Stomach smooth muscle (tissue), 2 donors: ENCODE measurements around the gene PLCXD1.

Experiments used
- H3K27ac ChIP-seq: one replicate; pipeline ENCODE4 v1.7.0; 2013; ENCODE audit warnings: mild to moderate bottlenecking, low read length, inconsistent platforms
- H3K27me3 ChIP-seq, 2 donors: one replicate each; pipeline ENCODE4 v1.7.0; 2013; ENCODE audit warnings: low read length in 2 of 2; ENCODE audit not compliant: insufficient read depth in 2 of 2, control insufficient read depth in 1 of 2
- H3K36me3 ChIP-seq, 2 donors: one replicate each; pipeline ENCODE4 v1.7.0; 2013; ENCODE audit warnings: low read length in 2 of 2; ENCODE audit not compliant: control insufficient read depth in 2 of 2, insufficient read depth in 2 of 2
- H3K4me1 ChIP-seq: one replicate; pipeline ENCODE4 v1.7.0; 2013; ENCODE audit warnings: low read length; ENCODE audit not compliant: control insufficient read depth, insufficient read depth
- H3K4me3 ChIP-seq, 2 donors: one replicate each; pipeline ENCODE4 v1.7.0; 2013; ENCODE audit warnings: low read length in 2 of 2
- H3K9ac ChIP-seq, 2 donors: one replicate each; pipeline ENCODE4 v1.7.0; 2013; ENCODE audit warnings: low read length in 2 of 2, mild to moderate bottlenecking in 1 of 2
- H3K9me3 ChIP-seq, 2 donors: one replicate each; pipeline ENCODE4 v1.7.0; 2013; ENCODE audit warnings: low read length in 2 of 2; ENCODE audit not compliant: control insufficient read depth in 2 of 2
- donor health status: healthy.
- donor health status: Pancreatic carcinoma.

Gene PLCXD1

DNA sequence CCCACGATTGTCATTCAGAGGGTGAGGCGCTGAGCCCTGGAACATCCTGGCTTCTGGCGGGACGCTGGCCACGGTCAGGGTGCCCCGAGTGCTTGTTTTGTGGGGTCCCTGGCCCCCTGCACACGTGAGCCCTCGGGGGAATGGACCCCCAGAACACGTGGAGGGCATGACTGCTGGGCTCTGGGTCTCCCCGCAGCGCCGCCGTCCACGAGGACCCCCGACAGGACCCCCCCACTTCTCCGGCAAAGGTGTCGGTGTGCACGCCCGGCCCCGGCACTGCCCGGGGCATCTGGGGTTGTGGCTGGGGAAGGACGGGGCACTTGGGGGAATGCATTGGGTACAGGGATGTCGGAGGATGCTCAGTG is 51.3 kb downstream of the PLCXD1 start:
- Histone ChIP-seq H3K27ac (no peak overlapping the region), H3K4me3 (no peak overlapping the region), H3K4me1 (peaks cover 8% of the 10 kb centered on the region), H3K27me3 (peaks cover 10 to 17% of the 10 kb centered on the region in 2 donors), H3K36me3 (no peaks in the 10 kb centered on the region), H3K9ac (no peak overlapping the region), H3K9me3 (no peaks in the 10 kb centered on the region)

DNA sequence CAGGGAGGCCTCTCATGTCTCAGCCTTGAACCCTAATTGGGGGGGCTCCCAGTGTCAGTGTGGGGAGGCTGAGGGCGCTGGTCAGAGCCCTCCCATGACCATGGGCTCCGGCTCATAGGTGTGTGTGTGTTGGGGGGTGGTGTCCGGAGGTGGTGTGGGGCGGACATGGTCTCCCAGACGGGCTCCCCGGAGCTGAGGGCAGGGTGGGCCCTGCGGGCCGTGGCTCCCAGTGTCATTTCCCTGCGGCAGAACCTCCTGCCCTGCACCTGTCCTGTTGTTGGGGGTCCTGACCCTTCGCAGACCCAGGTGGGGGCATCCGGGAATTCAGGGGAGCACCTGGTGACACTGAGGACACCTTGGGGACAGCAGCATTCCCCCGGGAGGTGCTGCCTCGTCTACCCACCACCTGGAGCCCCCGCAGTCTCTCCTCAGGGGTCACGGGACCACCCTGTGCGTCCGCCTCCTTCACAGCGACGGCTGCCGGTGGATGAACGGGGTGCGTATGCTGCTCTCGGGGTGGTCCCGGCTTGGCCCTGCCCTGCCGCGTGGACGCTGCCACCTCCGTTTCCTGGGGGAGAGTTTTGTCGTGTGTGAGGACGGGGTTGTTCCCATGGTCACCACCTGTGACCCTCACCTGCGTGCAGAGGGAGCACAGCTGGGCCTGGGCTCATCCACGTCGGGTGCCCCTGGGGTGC is 51.9 kb downstream of the PLCXD1 start:
- peaks cover 10 to 17% of the 10 kb centered on the region in 2 donors for H3K27me3 ChIP-seq
- H3K9me3 ChIP-seq, result no peaks in the 10 kb centered on the region
- H3K27ac ChIP-seq, result no peak overlapping the region
- H3K4me1 ChIP-seq, result peaks cover 8% of the 10 kb centered on the region
- no peaks in the 10 kb centered on the region for H3K36me3 ChIP-seq
- H3K4me3 ChIP-seq, result no peak overlapping the region
- H3K9ac ChIP-seq, result no peak overlapping the region

DNA sequence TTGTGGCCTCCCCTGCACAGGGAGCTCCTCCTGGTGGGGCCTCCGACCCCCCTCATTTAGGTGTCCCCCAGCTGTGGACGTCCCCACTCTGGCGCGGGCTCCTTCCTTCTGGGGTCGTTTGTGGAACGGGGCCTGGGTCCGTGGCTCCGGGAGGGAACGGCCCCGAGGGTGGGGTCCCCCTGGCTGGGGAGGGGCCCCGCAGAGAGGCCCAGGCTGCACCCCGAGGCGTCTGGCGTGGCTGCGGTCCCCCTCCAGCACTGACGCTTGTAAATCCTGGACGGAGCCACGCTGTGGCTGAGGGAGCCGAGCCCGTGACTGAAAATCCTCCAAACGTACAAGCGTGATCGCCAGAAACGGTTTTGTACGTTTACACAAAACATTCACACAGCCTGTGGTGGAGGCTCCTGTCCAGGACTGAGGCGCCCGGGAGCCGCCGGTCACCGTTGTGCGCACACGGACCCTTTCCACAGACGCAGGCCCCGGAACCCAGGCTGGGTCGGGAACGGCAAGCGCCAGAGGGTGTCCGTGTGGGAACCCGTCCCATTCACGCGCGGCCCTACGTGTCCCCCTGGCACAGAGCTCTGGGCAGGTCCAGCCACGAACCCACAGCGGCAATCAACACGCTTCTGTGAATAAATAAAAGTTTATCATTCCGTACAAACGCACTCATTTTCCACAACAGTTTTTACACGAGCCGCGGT is 52.6 kb downstream of the PLCXD1 start:
- no peaks in the 10 kb centered on the region for H3K36me3 ChIP-seq
- no peak overlapping the region for H3K9ac ChIP-seq
- peaks cover 8% of the 10 kb centered on the region for H3K4me1 ChIP-seq
- H3K9me3 ChIP-seq, result no peaks in the 10 kb centered on the region
- peaks cover 10 to 17% of the 10 kb centered on the region in 2 donors for H3K27me3 ChIP-seq
- no peak overlapping the region for H3K4me3 ChIP-seq
- no peak overlapping the region for H3K27ac ChIP-seq

DNA sequence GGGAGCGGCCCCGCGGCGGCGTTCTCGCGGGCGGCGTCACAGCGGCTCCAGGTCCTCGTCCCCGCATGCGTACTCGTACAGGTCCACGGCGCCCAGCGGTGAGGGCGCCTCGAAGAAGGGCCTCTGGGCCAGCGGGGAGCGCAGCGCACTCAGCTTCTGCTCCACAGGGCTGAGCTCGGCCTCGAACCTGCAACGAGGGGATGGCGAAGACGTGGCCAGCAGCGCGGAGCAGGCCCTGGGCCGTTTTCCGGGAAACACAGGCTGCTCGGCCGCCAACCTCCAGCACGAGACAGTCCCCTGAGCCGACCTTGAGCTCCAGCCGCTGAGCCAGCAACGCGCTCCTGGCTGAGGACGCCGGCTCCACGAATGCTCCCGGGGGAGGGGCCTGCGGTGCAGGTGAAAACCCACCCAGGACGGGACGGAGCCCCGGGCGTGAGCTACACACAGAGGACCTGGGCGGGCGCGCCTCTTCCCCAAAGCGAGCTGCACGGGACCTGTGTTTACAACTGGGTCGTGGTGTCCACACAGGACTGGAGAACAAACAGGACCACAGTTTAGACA is 53.2 kb downstream of the PLCXD1 start:
- H3K36me3 ChIP-seq, result no peaks in the 10 kb centered on the region
- no peak overlapping the region for H3K27ac ChIP-seq
- no peak overlapping the region for H3K9ac ChIP-seq
- H3K4me3 ChIP-seq, result no peak overlapping the region
- H3K4me1 ChIP-seq, result peaks cover 8% of the 10 kb centered on the region
- H3K27me3 ChIP-seq, result peaks cover 10 to 16% of the 10 kb centered on the region in 2 donors
- H3K9me3 ChIP-seq, result no peaks in the 10 kb centered on the region

DNA sequence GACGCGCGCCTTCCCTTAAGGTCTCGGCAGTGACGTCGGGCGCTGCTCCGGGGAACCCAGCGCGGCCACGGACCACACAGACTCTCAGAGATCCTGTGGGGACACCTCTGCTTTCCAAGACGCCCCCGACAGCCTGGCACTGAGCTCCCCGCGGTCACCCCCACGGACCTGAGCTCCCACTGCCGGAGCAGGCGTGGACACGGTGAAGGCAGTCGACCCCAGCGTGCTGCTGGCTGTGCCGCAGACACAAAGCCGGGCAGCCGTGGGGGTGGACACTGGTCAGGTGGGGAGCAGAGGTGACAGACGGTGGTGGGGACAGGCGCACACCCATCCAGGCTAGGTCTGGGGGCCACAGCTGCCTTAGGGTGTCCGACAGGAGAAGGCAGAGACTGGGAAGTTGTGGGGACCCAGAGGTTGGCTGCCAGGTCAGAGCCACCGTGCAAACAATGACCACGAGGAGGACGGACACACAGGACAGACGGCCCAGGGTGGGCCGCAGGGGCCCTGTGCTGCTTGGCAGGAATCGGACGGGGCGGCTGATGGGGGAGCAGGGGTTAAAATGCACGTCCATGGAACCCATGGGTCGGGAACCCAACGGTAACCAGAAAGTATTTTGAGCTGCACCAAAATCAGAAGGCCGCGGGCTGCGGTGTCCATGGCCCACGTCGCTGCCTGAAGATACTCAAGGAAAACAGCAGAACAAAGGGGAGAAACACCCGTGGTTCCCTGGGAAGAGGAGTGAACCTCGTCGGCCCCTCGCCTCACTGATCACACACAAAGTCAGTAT is 54.0 kb downstream of the PLCXD1 start:
- H3K4me3 ChIP-seq, result no peak overlapping the region
- no peak overlapping the region for H3K9ac ChIP-seq
- no peaks in the 10 kb centered on the region for H3K9me3 ChIP-seq
- H3K27ac ChIP-seq, result no peak overlapping the region
- no peaks in the 10 kb centered on the region for H3K36me3 ChIP-seq
- H3K27me3 ChIP-seq, result peaks cover 10 to 13% of the 10 kb centered on the region in 2 donors
- H3K4me1 ChIP-seq, result peaks cover 8% of the 10 kb centered on the region

DNA sequence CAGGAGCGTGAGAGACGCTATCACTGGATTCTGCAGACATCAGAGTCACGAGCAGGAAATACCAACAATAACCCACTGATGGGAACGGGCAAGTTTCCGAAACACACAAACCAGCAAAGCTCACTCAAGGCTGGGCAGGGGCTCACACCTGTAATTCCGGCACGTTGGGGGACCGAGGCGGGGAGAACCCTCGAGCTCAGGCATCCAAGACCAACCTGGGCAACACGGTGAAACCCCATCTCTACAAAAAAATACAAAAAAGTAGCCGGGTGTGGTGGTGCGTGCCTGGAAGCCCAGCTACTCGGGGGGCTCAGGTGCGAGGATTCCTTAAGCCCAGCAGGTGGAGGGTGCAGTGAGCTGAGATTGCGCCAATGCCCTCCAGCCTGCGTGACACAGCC is 54.6 kb downstream of the PLCXD1 start:
- no peak overlapping the region for H3K9ac ChIP-seq
- no peak overlapping the region for H3K4me3 ChIP-seq
- no peak overlapping the region for H3K27ac ChIP-seq
- H3K27me3 ChIP-seq, result peaks cover 10% of the 10 kb centered on the region in 2 donors
- H3K4me1 ChIP-seq, result peaks cover 8% of the 10 kb centered on the region
- H3K9me3 ChIP-seq, result no peaks in the 10 kb centered on the region
- H3K36me3 ChIP-seq, result no peaks in the 10 kb centered on the region

DNA sequence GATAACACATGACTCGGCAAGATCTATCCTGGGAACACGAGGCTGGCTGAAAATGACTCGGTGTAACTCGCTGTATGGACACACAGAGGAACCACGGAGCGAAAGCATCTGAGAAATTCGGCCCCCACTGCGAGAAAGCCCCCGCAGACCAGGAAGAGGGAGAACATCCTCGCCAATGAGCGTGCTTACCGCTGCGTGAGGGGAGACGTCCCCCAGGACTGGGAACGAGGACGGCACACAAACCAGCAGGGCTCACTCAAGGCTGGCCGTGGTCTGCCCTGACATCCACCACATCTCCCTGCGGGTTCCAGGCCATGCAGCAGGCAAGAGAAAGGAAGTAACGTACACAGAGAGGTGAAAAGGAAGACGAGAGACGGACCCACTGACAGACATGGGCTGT is 55.0 kb downstream of the PLCXD1 start:
- Histone ChIP-seq H3K27me3 (peaks cover 5 to 7% of the 10 kb centered on the region in 2 donors), H3K27ac (no peak overlapping the region), H3K36me3 (no peaks in the 10 kb centered on the region), H3K4me1 (peaks cover 5% of the 10 kb centered on the region), H3K9me3 (no peaks in the 10 kb centered on the region), H3K9ac (no peak overlapping the region), H3K4me3 (no peak overlapping the region)

DNA sequence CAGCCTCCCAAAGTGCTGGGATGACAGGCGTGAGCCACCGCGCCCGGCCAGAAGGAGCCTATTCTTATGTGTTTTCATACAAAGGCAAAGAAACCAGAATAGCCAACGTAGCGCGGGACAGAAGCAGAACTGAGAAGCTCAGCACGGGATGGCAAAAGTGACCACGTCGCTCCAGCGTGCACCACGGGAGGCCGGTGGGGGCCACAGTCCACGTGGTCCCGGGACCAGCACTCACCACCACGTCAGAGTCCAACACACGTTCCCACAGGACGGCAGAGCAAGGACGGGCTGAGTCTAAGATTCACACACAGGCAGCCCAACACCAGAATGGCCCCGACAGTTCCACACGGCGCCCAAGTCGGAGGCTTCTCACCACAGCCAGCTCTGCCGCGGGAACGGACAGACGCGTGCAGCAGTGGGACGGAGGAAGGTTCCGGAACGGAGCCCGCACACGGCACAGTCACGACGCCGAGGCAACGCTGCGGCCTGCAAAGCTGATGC is 56.2 kb downstream of the PLCXD1 start:
- H3K36me3 ChIP-seq, result no peaks in the 10 kb centered on the region
- no peaks in the 10 kb centered on the region for H3K4me1 ChIP-seq
- no peak overlapping the region for H3K9ac ChIP-seq
- no peaks in the 10 kb centered on the region for H3K27me3 ChIP-seq
- H3K27ac ChIP-seq, result no peak overlapping the region
- H3K9me3 ChIP-seq, result no peaks in the 10 kb centered on the region
- H3K4me3 ChIP-seq, result no peak overlapping the region

DNA sequence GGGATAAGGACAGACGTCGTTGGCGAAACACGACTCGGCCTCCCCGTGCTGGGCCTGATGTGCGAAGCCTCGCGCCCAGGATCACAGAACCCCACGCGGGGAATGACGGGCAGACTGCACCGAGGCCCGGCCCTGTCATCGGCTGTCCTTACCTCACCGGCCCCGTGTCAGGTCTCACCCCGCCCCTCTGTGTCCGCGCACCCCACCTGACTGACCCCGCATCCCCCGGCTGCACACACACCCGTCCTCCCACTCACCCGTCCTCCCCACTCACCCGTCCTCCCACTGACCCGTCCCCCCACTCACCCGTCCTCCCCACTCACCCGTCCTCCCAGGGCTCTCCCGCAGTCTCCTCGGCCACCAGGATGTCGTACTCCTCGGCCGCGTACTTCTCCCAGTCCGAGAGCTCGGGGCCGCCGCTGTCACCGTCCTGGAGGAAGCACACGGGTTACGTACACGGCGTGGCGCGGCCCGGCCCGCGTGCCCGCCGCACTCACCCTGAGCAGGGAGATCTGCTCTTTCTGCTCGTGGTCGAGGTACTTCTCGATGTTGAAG is 57.2 kb downstream of the PLCXD1 start:
- Histone ChIP-seq H3K36me3 (no peaks in the 10 kb centered on the region), H3K4me3 (no peak overlapping the region), H3K27ac (no peak overlapping the region), H3K27me3 (no peaks in the 10 kb centered on the region), H3K4me1 (no peaks in the 10 kb centered on the region), H3K9me3 (no peaks in the 10 kb centered on the region), H3K9ac (no peak overlapping the region)

DNA sequence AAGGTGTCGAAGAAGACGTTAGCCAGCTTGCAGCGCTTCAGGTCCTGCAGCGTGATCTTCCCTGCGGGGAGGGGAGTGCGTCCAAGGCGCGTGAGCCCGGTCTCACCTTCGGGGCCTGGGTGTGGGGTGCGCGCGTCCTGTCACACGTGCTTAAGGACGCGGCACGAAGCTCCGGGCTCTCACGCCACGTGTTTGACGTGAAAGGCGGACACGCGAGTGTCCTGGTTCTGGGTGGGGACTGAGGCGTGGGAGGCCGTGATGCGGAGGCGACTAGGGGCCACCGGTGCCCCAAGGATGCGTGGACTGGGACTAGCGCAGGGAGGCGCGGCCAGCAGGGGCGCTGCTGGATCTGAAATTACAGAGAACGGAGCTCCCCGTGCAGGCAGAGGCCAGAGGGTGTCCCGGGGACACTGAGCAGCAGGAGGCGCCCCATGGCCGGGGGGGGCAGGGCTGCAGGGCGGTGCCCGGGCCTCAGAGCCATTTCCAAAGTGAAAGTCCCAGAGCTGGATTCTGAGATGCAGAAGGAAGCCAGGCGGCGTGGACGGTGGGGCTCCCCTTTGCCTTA is 57.7 kb downstream of the PLCXD1 start:
- H3K27ac ChIP-seq, result no peak overlapping the region
- H3K4me3 ChIP-seq, result no peak overlapping the region
- no peaks in the 10 kb centered on the region for H3K27me3 ChIP-seq
- H3K9ac ChIP-seq, result no peak overlapping the region
- no peaks in the 10 kb centered on the region for H3K4me1 ChIP-seq
- H3K36me3 ChIP-seq, result no peaks in the 10 kb centered on the region
- H3K9me3 ChIP-seq, result no peaks in the 10 kb centered on the region
